ENCODE data around the gene TCF7L1.

GRCh38 chr2:85272357-85272756 lies 139.2 kb downstream of the TCF7L1 start:
- TF ChIP-seq POLR2A (IDR thresholded peaks at IDR 0.05; ENCODE audit: low read length): no peak
- no peak for TF ChIP-seq GATA1 (IDR thresholded peaks at IDR 0.05; ENCODE audit: low read depth, low read length)

Data from erythroblast (primary cell).